Right hindlimb (tissue), 1 donor: ENCODE data around the gene LRRTM4.
A peak's percentile ranks its signal among the peaks of the same experiment; 100 is the strongest.
"Not testable (repeated sequence)": the region's sequence is repeated elsewhere in the genome, so short reads cannot be mapped to it uniquely, and the experiment has no call there.

Experiments used
- DNase-seq: peaks from one replicate; pipeline ENCODE4 v3.0.0-alpha.2; 2018

Gene LRRTM4

DNA sequence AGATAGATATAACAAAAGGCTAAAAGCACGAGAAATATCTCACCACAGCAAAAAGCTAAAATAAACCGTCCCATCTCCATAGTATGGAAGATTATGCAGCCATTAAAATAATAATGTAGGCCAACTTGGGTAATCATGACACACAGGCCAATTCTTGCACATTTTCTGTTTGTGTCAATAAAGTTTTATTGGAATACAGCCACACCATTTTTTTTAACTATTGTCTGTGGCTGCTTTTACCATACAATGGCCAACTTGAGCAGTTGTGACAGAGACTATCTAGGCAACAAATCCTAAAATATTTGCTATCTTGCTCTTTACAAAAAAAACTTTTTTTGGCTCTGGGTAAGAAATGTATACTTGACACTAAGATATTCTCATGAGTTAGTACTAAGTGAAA, 212.5 kb downstream of the LRRTM4 start:
- DNase-seq, result no peak

DNA sequence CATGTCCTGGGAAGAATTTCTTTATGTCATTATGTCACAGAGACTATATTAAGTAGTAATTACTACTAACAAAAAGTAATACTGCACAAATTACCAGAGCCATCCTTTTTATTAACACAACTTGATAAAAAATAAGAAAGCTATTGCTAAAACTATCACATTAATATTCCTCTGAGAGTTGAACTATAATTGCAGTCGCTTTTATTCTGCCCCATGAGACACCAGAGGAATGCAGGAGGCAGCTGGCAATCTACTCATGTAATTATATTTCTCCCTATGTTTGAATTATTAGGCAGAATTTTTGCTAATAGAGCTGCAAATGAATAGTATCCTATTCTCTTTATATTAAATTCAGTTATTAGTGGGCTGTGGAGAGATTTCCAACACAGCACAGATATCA, 220.7 kb downstream of the LRRTM4 start:
- DNase-seq, result no peak

DNA sequence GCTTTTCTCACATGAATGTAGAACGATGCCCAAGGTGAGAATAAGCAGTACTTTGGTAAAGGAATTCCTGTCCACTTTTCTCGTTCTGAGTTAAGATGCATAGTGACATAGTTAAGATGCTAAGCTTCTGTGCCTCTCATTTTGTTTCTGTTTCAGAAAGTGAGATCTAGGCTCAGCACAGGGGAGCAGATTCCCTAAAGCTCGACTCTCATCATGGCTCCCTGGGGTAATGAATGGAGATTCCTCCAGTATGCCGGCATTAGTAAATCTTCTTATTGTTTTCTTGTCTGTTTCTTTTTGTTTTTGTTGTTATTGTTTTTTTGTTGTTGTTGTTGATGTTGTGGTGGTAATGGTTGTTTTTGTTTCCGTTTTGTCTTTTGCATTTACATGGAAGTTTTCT, 225.4 kb downstream of the LRRTM4 start:
- DNase-seq, result no peak

DNA sequence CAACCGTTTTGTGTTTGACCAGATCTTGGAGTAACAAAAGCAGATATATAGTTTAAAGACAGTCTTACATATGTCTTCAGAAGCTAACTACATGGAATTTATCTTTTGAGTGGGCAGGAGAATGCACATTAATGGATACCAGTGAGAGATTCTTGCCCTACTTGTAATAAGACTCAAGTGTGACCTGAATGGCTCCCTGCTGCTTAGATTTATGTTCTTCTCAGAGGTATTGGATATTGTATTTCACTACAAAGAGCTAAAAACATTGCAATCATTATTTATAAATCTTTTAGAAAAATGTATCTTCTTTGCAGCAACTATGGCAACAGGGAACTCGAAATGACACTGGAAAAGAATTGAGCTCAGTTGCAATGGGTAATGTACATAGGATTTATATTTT, 227.7 kb downstream of the LRRTM4 start:
- no peak for DNase-seq

DNA sequence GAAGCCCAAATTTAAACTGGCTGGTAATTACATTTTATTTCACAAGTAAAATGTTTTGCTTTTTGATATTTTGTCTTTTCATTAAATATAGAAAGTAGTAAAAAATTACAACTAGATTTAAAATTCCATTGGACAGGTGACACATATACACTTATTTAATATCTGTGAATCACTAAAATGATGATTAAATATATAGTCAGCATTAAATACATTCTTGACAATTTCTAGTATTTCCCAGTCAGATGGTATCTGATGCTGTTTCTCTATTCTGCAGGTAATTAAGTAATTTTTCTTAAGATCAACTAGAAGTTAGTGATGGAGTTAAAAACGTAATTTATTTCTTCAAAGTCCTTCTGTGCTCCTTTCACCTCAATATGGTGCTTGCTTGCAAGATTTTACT, 237.8 kb downstream of the LRRTM4 start:
- DNase-seq, result no peak

DNA sequence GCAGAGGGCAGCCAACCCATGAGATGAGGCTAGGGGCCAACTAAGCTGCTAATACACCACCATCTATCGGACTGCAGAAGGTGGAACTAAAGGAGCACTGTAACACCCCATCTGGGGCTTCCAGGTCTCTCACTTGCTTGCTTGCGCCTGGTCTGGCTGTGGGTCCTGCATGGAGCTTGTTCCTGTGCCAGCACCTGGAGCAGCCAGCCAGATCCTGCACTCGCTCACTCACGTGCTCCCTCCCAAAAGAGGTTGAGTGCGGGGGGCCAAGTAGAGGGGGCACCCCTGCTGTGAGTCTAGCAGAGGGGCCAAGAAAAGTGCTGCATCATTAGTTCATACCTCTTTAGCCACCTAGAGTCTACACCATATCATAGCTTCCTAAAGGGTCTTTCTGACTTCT, 250.9 kb downstream of the LRRTM4 start:
- peak; percentile 13 for DNase-seq

DNA sequence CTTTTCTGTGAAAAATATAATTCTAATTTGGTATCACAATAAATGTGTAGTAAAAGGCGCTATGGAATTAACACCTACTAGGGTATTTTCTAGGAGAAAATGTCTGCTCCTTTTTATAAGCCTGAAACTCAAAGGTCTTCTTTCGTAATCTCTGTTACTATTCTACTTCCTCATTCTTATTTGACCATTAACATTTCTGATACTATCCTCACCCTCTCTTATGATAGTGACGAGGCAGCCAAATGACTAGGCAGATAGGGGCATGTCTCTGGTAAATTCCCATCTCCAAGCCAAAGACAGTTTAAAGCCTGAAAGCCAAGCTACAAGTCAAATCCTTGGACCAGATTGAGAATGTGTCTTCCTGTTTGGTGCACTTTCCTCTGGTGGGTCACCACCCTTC, 251.7 kb downstream of the LRRTM4 start:
- DNase-seq, result no peak

DNA sequence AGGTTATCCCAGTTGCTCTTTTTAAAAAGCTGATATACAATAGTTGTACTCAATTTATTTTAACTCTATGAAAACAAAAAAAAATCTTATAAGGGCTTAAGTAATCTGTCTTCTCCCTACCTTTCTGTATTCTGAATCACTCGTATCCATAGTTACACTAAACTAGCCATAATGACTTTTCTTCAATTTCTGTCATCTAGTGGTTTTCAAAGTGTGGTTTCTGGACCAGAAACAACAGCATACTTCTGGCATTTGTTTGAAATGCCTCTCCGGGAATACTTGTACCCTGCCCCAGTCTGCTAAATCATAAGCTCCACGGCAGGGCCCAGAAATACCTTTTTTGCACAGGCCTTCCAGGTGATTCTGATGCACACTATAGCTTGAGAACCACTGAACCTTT, 253.6 kb downstream of the LRRTM4 start:
- DNase-seq, result no peak

DNA sequence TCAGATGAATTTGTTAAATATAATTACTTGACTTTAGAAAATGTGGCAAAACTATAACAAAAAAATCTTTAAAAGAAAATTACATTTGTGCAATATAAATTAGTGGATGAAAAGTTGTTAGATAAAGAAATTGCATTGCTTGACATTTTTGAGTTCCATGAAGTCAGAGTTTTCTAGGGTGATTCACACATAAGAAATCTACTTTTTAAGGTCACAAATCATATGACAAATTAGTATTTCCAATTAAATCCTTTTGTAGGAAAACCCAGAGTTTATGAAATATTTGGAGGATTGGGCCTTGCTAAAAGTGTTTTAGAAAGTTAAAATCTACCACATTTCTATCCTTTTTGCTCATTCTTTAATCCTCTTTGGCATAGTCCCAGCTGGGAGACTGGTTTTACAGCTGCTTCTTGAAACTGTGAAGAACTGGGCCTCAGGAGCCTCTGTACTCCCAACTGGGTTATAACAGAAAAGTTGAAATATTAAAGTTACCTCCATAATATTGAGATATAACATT, 289.2 kb downstream of the LRRTM4 start:
- no peak for DNase-seq

DNA sequence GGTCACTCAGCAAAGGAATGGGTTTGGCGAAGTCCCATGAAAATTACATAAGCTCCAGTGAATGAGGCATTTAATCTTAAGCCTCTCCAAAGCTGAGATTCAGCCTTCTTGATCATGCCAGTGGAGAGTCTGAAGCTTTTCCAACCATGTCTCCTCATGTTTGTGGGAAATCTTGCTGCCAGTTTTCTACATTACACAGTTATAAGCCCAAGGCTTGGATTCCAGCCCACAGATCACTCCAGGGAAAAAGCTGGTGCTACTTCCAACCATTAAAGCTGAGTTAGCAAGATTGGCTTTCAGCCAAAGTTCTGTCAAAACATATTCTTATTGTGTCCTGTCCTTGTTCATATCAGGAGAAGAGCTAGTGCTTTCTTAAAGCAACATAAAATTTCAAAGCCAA, 293.8 kb downstream of the LRRTM4 start:
- peak; percentile 29 for DNase-seq

DNA sequence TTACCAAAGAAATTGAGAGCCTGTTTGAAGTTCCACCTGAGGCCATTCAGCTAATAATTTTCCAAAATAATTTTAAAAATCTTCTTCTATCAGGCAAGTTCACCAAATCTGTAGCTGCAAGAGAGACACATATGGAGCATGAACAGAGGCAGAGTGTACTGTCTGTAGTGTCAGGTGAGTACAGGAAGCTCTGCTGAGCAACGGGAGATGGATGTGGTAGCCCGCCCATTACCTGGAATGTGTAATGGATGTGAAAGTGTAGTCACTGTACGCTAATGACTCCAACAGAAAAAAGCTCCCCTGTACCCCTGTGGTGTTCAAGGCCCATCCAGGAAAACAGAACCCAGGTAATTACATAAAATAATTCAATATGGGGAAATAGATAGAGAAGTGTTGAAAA, 311.5 kb downstream of the LRRTM4 start:
- DNase-seq, result no peak

DNA sequence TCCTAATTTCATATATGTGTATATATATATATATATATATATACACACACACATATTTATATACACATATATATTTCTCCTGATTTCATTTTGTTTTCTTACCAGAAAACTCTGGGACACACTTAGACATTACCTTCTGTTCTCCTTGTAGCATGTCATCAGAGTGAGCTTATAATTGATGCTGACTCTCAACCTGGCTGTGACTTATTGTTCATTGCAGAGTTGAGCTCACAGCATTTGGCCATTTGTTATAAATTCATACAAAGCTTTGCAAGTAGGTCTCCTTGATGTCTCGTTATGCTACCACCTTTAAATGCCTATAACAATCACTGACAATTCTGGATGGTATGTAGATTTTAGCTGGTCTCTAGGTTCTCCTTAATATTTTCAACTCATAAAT, 314.8 kb downstream of the LRRTM4 start:
- DNase-seq, result no peak

DNA sequence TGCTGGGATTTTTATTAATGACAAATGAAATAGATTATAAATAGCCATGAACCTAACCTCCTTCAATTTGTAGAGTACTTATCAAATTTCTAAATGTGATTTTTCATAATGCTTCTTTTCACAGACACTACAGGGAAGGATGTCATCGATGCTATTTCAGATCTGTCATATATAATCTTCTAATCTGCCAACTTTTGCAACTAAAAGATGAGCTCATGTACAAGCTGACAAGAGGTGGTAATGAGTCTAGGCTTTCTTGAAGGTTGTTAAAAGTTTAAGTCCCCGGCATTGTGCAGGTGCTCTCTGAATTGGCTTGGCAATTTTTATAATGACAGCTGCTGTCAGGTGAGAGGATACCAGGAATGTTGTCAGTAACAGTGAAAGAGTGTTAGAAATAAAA, 320.4 kb downstream of the LRRTM4 start:
- no peak for DNase-seq

DNA sequence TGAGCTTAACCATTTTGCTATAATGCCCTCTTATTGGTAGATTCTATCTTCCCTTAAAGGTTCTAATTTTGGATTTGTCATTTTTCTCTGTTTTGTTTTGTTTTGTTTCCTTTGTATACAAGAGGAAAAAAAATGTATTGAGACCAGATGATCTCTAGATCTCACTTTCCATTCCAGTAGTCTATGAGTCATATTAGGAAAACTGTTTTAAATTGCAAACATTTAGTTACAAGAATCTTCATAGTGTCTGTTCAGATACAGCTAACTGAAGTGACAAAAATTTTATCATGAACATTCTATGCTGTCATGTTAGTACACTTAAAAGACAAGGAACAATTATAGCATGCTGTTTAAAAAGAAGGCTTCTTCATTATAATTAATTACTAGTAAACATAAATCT, 322.8 kb downstream of the LRRTM4 start:
- DNase-seq, result no peak

DNA sequence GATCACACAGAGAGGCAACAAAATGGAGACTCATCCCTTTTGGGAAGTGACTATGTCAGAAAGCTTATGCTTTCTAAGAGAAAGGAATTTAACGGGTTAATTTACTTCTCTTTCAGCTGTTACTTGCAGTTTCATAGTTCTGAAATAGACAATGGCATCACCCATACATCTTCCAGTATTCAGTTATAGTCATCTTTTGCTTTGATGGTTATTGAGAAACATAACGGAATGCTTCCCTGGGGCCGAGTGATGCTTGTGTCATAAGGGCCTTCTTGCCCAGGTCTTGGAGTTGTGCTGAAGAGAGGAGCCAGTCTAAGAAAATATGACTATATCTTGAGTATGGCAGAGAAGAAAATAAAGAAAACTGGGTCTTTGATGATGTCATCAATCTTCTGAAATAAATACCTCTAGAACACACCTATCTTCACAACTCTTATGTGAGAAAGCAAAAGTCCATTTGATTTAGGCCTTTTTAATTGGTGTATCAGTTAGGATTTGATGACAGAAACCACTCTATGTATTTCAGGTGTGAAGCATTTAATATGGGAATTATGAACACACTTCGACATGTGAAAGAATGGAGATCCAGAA, 328.2 kb downstream of the LRRTM4 start:
- no peak for DNase-seq

DNA sequence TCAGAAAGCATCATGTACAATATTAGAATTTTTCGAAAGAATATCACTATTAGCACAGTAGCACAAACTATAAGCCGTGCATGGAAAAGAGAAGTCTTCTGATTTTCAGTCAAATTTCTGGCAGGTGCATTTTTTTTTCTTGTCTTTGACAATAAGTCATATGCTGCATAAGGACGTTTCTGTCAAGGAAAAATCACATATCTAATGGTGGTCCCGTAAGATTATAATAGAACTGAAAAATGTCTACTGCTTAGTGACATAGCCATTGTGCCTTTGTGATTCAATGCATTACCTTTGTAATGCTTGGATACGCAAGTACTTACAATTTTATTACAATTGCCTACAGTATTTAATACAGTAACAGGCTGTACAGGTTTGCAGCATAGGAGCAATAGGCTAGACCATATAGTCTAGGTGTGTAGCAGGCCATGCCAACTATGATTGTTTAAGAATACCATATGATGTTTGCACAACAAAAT, 329.3 kb downstream of the LRRTM4 start:
- no peak for DNase-seq

DNA sequence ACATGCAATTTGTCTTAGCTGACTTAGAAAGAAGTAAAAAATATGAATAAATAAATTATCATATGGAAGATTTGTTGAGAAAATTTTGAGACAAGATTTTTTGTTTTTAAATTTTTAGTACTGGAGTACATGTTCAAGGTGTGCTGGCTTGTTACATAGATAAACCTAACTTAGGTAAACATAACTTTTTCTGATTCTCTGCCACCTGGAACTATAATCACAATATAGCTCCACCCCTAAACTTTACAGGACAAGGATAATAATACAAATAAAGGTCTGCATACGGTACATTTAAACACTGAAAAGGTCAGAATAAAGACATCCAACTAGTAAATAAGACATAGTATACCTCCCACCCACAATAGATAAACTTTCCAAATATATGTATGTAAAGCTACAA, 330.5 kb downstream of the LRRTM4 start:
- DNase-seq, result no peak

DNA sequence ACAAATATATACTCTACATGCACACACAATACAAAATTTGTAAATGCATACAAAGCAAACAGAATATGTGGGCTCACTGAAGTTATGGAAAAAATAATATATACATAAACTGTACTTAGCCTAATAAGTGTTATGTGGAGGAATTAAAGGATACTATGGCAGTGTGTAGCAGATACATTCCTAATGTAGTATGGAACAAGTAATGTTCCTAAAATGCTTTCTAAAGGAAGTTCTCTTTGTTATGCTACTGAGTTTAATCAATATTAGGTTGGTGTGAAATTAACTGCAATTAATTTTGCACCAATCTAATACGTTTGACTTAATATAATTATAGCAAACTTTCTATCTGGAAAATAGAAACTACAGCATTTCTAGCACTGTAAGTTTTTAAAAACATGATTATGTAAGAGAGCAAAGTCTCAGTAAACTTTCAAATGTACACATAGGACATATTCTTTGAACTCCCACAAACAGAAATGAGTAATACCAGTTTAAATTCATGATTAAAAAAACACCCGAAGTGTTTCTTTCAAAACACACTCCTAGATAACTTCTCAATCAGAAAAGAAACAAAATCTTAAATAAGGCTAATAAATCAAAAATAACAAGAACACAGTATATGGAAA, 331.3 kb downstream of the LRRTM4 start:
- no peak for DNase-seq

DNA sequence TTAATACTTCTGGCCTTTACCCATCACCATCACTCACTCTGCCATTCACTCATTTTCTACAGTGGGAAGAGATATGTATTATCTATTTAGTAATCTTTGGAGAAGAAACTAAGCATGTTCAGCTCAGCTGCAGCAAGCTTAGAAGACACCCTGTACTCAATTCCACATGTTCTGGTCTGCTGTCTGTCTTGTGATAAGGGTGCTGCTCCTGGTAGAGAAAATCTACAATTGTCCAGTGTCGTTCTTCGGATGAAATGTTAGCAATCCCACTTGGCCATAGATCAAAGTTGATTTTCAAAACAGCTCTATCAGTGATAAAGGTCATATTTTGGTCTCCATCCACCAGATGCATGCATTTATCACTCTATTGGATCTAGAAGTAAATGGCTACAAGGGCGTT, 337.1 kb downstream of the LRRTM4 start:
- DNase-seq, result no peak

DNA sequence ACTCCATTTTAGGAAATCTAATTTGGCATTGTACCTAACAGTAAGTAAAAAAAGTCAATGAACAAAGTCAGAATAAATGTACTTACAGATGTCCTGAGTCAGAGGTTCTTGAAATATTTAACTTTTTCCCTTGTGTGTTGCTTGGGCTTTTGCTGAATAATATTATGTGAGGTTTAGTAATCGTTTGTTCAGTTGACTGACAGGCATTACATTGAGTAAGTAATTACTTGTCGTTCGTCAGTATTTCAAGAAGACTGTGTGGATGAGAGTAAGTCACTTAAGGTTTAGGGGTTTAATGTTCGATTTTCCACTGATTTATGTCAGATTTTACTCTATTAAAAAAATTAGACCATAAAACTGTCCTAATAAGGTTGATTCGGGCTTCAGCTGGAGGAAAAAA, 342.9 kb downstream of the LRRTM4 start:
- no peak for DNase-seq

DNA sequence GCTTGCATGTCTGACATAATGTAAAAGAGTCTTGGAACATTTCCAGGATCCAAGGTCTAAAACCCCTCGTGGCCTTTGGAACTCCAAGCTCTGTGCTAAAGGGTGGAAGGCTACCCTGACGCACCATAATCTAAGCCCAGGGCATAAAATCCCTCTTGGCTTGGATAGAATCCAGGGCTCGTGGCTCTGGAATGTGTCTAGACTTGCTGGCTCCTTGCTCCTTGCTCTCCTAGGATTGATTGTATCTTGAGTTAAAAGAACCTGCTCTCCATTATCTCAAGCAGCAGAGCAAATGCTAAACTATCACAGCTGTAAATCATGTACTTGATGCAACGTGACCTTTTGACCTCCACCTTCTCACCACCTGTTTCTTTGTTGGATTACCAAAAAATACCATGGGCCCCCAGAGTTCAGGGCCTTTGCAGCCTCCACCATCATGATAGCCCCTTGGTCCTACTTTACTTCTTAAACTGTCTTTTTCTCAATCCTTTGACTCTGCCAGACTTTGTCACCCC, 346.9 kb downstream of the LRRTM4 start:
- DNase-seq, result not testable (repeated sequence)

DNA sequence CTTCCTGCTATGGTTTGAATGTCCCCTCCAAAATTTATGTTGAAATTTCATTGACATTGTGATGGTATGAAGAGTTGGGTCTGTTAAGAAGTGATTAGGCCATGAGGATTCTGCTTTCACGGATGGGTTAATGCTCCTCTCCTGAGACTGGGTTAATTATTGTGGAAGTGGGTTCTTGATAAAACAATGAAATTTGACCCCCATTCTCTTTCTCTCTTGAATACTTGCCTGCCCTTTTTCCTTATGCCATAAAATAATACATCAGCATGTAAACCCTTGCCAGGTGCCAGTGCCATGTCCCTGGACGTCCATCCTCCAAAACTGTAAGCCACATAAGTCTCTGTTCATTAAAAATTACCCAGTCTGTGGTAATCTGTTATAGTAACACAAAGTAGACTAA, 352.8 kb downstream of the LRRTM4 start:
- DNase-seq, result no peak

DNA sequence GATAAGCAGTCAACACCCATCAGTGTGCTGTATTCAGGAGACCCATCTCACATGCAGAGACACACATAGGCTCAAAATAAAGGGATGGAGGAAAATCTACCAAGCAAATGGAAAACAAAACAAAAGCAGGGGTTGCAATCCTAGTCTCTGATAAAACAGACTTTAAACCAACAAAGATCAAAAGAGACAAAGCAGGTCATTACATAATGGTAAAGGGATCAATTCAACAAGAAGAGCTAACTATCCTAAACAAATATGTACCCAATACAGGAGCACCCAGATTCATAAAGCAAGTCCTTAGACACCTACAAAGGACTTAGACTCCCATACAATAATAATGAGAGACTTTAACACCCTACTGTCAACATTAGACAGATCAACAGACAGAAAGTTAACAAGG, 358.2 kb downstream of the LRRTM4 start:
- DNase-seq, result not testable (repeated sequence)

DNA sequence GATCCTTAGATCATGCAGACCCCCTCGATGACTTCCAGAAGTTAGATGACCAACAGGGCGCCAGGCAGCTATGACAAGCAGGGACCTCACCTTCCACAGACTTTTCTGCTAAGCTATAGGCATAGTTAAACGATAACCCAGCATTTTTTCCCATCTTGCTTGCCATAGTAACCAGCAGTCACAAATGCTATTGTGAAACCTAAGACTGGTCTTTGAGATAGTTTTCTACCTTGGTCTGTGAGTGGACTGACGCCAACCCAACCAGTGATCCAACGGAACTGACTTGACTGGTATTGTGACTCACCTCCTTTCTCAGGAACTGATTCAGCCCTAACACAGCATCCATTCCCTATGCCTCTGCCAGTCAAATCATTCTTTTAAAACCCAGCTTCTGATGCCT, 361.2 kb downstream of the LRRTM4 start:
- DNase-seq, result no peak

DNA sequence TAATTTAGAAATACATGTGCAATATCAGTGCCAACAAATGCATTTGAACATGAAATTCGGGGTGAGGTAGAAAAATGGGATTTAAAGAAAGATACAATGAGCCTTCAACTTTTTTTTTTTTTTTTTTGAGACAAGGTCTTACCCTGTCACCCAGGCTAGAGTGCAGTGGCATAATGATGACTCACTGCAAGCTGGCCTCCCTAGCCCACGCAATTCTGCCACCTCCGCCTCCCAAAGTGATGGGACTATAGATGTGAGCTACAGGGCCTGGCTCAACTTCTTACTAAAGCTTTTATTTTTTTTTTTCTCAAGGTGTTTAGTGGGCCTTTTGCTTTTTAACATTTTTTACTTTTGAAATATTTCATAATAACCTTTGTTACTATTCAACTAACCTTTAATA, 365.6 kb downstream of the LRRTM4 start:
- DNase-seq, result no peak
